ENCODE measurements around the gene QRICH2. TPM values are rescaled to one million over a fixed set of nuclear protein-coding genes. Genes with fewer than 3 reads are reported as not detected.

The QRICH2 gene
- total RNA-seq, 2 donors from 2014 or later = 0.83 to 1.6 TPM

GRCh38 chr17:76292567-76292966, 15.5 kb downstream of the QRICH2 start:
- intact Hi-C loops (cut with DNase I) = no loop called here
- DNase-seq (ENCODE audit: low spot score) = no peak

GRCh38 chr17:76281573-76282371, 26.3 kb downstream of the QRICH2 start:
- intact Hi-C loops (cut with DNase I) = loop anchor here (1.0 to 10.0 kb wide), 3 partner anchors 160 to 269 kb away; no protein-coding TSS in a partner anchor
- no peak for DNase-seq (ENCODE audit: low spot score)

DNA sequence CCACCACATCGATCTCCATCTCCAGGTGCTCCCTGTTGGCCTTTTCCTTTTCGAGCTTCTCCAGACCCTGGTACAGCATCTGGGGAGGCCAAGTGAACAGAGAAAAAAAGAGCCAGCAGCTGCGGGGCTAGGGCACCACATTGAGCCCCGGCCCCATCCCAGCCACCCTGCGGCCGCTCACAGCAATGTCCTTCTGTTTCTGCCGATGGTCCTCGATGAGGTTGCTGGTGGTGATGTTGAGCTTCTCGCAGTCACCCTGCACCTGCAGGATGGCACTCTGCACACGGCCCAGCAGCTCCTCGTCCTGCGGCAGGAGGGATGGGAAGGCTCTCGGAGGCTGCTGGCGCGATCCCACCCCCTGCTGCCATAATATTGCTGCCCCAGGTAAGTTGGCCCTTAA, 27.4 kb downstream of the QRICH2 start:
- intact Hi-C loops (cut with DNase I) = loop anchor here (1.0 to 10.0 kb wide), 3 partner anchors 159 to 268 kb away; no protein-coding TSS in a partner anchor
- no peak for DNase-seq (ENCODE audit: low spot score)

- no peak for DNase-seq (ENCODE audit: low spot score)
- intact Hi-C loops (cut with DNase I) = loop anchor here (2.0 to 10.0 kb wide), 3 partner anchors 159 to 268 kb away; no protein-coding TSS in a partner anchor
These were observed 28.3 kb downstream of the QRICH2 start for GRCh38 chr17:76279742-76280287.

GRCh38 chr17:76278952-76279741, 28.9 kb downstream of the QRICH2 start:
- DNase-seq (ENCODE audit: low spot score) = peak; percentile 97
- intact Hi-C loops (cut with DNase I) = loop anchor here in 1 of 2 donors (2.0 kb wide), 1 partner anchor 158 kb away; no protein-coding TSS in a partner anchor

GRCh38 chr17:76278268-76278908, 29.7 kb downstream of the QRICH2 start:
- DNase-seq (ENCODE audit: low spot score) = no peak
- intact Hi-C loops (cut with DNase I) = loop anchor here in 1 of 2 donors (2.0 kb wide), 1 partner anchor 158 kb away; no protein-coding TSS in a partner anchor

DNA sequence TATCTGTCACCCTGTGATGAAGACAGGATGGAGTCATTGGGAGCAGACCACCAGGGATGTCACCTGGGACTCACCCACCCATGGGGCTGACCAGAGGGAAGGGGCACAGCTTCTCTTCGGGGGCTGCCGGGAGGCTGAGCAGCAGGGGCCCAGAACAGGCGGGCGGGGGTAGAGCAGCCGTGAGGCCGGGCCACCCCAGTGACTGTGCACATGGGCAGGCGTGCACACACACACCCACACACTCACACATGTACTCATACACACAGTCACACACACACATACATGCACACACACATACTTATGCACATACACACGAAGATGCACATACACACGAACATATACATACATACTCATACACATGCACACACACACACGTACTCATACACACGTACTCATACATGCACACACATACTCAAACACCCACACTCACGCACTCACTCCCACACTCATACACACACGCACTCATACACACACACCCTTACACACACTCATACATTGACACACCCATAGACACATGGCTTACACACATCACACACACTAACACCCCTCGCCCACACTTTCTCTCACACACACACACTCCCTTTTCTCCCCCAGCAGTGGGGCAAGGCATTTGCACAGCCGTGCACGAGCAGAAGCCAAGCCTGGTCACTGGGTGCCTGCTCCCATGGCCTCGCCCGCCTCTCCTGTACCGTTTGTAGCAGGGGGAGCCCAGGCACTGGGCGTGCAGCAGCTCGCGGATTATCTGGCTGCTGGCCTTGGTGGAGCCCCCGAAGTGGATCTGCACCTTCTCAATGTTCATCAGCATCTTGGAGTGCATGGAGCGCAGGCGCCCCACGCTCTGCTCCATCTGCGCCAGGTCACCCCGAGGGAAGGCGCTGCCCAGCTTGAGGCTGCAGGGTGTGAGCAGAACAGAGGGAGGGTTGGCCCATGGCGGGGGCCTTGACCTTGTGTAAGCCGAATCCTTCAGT, 30.5 kb downstream of the QRICH2 start:
- no peak for DNase-seq (ENCODE audit: low spot score)
- intact Hi-C loops (cut with DNase I) = loop anchor here (2.0 kb wide), 2 partner anchors 27 to 157 kb away; no protein-coding TSS in a partner anchor

GRCh38 chr17:76276461-76277299, 31.4 kb downstream of the QRICH2 start:
- DNase-seq (ENCODE audit: low spot score) = no peak
- intact Hi-C loops (cut with DNase I) = loop anchor here in 1 of 2 donors (2.0 kb wide), 1 partner anchor 26 kb away; no protein-coding TSS in a partner anchor

DNA sequence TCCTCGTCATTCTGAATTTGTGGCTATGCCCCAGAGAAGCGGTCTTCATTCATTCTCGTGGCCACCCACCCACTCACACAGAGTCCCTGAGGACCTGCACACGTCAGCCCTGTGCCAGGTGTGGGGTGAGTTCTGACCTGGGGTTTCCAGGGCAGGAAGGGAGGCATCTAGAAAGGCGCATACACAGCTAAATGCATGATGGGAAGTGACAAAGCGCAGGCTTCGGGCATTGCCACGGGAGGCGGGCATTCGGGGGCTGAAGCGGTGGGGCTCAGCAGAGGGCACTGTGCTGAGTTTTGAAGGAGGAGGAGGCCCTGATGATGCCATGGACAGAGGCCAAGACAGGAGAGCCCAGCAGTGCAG, 32.0 kb downstream of the QRICH2 start:
- intact Hi-C loops (cut with DNase I) = loop anchor here in 1 of 2 donors (2.0 kb wide), 1 partner anchor 25 kb away; no protein-coding TSS in a partner anchor
- no peak for DNase-seq (ENCODE audit: low spot score)

DNA sequence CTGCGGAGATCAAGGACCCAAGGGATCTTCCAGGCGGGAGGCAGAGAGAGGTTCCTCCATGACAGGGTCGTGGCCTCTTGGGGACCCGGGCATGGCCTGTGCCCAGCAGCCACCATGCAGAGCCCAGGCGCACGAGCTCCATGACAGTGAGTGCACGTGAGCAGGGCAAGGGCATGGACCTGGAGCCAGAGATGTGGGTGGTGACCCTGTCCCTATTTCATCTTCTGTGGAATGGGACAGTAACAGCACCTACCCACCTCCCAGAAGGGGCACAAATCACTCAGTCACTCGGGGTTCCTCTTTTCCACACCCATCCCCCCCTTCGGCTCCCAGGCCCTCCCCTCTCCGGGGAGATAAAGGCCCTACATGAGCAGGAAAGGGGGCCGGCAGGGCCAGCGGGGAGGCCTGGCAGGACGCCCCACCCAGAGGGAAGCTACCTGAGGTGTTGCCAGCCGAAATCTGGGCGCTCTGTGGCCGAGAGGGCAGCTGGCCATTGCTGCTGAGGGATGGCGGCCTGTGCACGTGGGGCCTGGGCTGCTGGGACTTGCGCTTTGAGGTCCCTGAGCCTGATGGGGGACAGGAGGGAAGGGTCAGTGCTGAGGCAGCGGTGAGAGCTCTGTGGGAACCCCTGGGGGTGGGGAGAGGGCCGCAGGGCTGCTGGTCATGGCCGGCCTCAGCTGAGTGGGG, 32.6 kb downstream of the QRICH2 start:
- DNase-seq (ENCODE audit: low spot score) = no peak

DNA sequence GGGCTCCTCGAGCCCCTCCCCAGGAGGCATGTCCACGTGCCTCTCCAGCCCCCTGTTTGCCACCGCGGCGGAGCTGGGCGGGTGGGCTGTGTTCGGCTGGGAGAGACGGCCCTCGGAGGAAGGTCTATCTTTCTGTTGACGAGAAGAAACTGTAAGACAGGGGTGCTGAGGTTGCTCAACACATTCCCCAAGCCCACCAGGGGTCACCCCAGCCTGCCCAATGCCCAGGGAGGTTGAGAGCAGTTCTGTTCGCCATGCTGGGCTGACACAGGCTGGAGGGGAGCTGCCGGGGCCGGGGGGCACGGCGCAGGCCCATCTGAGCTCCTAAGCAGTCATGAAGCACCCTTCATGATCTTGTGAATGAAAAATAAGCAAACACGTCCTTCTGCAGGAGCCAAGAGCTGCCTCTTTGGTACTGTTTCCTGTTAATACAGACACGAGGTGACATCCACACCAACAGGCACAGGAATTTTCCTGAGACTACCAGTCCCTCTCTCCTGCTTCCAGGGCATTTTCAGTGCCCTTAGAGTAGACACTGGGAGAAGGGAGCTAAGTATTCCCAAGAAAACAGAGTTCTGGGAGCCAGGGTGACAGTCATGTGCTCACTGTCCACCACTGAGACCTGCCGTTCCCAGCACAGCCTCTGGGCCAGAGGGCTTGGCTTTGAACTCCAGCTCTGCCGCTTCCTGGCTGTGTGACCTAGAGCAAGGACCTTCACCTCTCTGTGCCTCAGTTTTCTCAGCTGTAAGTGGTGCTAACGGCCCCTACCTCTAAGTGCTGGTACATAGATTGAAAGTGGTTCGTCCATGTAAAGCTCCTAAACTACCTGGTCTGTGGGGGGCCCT, 33.7 kb downstream of the QRICH2 start:
- intact Hi-C loops (cut with DNase I) = no loop called here
- no peak for DNase-seq (ENCODE audit: low spot score)

More for the DNA sequence above, 32.6 kb downstream of the QRICH2 start:
- intact Hi-C loops (cut with DNase I) = loop anchor here in 1 of 2 donors (2.0 kb wide), 1 partner anchor 25 kb away; no protein-coding TSS in a partner anchor

DNA sequence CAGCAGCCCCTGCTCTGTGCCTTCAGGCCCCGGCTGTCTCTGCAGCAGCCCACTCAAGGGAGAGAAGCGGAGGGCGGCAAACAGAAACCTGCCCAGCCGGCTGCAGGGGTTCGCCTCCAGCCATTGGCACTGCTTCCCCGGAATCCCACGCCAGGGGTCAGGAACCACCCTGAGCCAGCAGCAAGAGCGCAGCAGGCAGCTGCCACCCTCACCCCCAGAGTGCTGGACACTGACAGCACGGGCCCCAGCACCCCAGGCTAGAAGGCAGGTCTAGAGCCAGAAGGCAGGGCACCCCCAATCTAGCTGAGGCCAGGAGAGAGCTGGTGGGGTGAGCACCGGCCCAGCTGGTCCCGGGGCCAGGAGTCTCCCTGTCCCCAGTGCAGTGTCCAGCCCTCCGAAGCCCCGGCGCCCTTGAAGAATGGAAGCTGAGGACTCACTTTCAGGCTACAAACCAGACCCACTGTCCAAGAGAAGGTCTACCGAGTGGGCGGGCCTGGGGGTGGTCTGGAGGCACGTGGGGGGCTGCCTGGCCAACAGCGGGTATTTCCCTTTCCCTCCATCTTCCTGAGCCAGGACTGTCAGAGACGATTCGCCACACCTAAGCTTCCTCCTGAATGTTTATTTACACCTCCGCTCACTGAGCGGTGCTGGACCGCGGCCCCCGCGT, 34.5 kb downstream of the QRICH2 start:
- intact Hi-C loops (cut with DNase I) = no loop called here
- no peak for DNase-seq (ENCODE audit: low spot score)

- no peak for DNase-seq (ENCODE audit: low spot score)
- intact Hi-C loops (cut with DNase I) = no loop called here
These were observed 35.3 kb downstream of the QRICH2 start for GRCh38 chr17:76272541-76273444.

Data from posterior vena cava (tissue), 2 donors.